HG03139 (cell line): ENCODE results near the gene TSHZ2.

Experiments used
- ATAC-seq: cut with Tn5 transposase; IDR thresholded peaks from one replicate; pipeline ENCODE4 v1.9.1; 2021; ENCODE audit not compliant: unreplicated experiment

The TSHZ2 gene

GRCh38 chr20:53332022-53332837 is 360.1 kb downstream of the TSHZ2 start:
- ATAC-seq, result no peak

- ATAC-seq, result no peak
Measured at GRCh38 chr20:53334861-53335260, 362.7 kb downstream of the TSHZ2 start.

GRCh38 chr20:53335555-53335954 is 363.4 kb downstream of the TSHZ2 start:
- no peak for ATAC-seq

- ATAC-seq, result no peak
Measured at GRCh38 chr20:53336892-53337291, 364.7 kb downstream of the TSHZ2 start.

- no peak for ATAC-seq
Measured at GRCh38 chr20:53337390-53338101, 365.4 kb downstream of the TSHZ2 start.

- no peak for ATAC-seq
Measured at GRCh38 chr20:53338716-53339115, 366.6 kb downstream of the TSHZ2 start.

- ATAC-seq, result no peak
Measured at GRCh38 chr20:53342429-53342828, 370.3 kb downstream of the TSHZ2 start.

GRCh38 chr20:53343448-53343847 is 371.3 kb downstream of the TSHZ2 start:
- ATAC-seq, result no peak

GRCh38 chr20:53344891-53345290 is 372.7 kb downstream of the TSHZ2 start:
- ATAC-seq, result no peak

- ATAC-seq, result no peak
Measured at GRCh38 chr20:53345536-53346334, 373.6 kb downstream of the TSHZ2 start.

GRCh38 chr20:53346335-53346648 is 374.1 kb downstream of the TSHZ2 start:
- ATAC-seq, result no peak

- no peak for ATAC-seq
Measured at GRCh38 chr20:53349730-53350129, 377.6 kb downstream of the TSHZ2 start.

- no peak for ATAC-seq
Measured at GRCh38 chr20:53352727-53353440, 380.7 kb downstream of the TSHZ2 start.

GRCh38 chr20:53354314-53354713 is 382.2 kb downstream of the TSHZ2 start:
- no peak for ATAC-seq

GRCh38 chr20:53355790-53356189 is 383.6 kb downstream of the TSHZ2 start:
- no peak for ATAC-seq

- no peak for ATAC-seq
Measured at GRCh38 chr20:53359425-53359824, 387.3 kb downstream of the TSHZ2 start.

GRCh38 chr20:53360852-53361251 is 388.7 kb downstream of the TSHZ2 start:
- ATAC-seq, result no peak

GRCh38 chr20:53362736-53363135 is 390.6 kb downstream of the TSHZ2 start:
- ATAC-seq, result no peak

- ATAC-seq, result no peak
Measured at GRCh38 chr20:53364646-53365045, 392.5 kb downstream of the TSHZ2 start.

GRCh38 chr20:53365076-53365475 is 392.9 kb downstream of the TSHZ2 start:
- ATAC-seq, result no peak

GRCh38 chr20:53365539-53366075 is 393.4 kb downstream of the TSHZ2 start:
- no peak for ATAC-seq
